ENCODE results near the gene ANKRD26.
"Not testable (repeated sequence)": the region's sequence is repeated elsewhere in the genome, so short reads cannot be mapped to it uniquely, and the experiment has no call there.

Gene ANKRD26

GRCh38 chr10:27088119-27089044 lies 11.9 kb downstream of the ANKRD26 start:
- Histone ChIP-seq H3K36me3 (ENCODE audit: insufficient read depth, low read length) (peaks cover 7% of the 10 kb centered on the region), H3K79me2 (ENCODE audit: control insufficient read depth, insufficient read depth, low read length, unreplicated experiment) (no peaks in the 10 kb centered on the region), H3K27ac (ENCODE audit: low read depth, low read length) (no peak overlapping the region), H3K4me3 (ENCODE audit: low read depth, low read length) (no peak overlapping the region), H3K4me1 (ENCODE audit: control insufficient read depth, insufficient read depth, low read length, unreplicated experiment) (no peaks in the 10 kb centered on the region), H2AFZ (ENCODE audit: low read length, unreplicated experiment) (no peak overlapping the region), H3K27me3 (ENCODE audit: insufficient read depth, low read length) (no peaks in the 10 kb centered on the region)

- H3K27me3 ChIP-seq (ENCODE audit: insufficient read depth, low read length), result no peaks in the 10 kb centered on the region
- no peaks in the 10 kb centered on the region for H3K4me1 ChIP-seq (ENCODE audit: control insufficient read depth, insufficient read depth, low read length, unreplicated experiment)
- peaks cover 29% of the 10 kb centered on the region for H3K36me3 ChIP-seq (ENCODE audit: insufficient read depth, low read length)
- H3K4me3 ChIP-seq (ENCODE audit: low read depth, low read length), result no peak overlapping the region
- H3K79me2 ChIP-seq (ENCODE audit: control insufficient read depth, insufficient read depth, low read length, unreplicated experiment), result peaks cover 26% of the 10 kb centered on the region
- no peak overlapping the region for H3K27ac ChIP-seq (ENCODE audit: low read depth, low read length)
- H2AFZ ChIP-seq (ENCODE audit: low read length, unreplicated experiment), result no peak overlapping the region
These were observed 27.7 kb downstream of the ANKRD26 start for GRCh38 chr10:27072436-27073114.

- no peak overlapping the region for H2AFZ ChIP-seq (ENCODE audit: low read length, unreplicated experiment)
- peaks cover 14% of the 10 kb centered on the region for H3K79me2 ChIP-seq (ENCODE audit: control insufficient read depth, insufficient read depth, low read length, unreplicated experiment)
- no peaks in the 10 kb centered on the region for H3K27me3 ChIP-seq (ENCODE audit: insufficient read depth, low read length)
- H3K4me3 ChIP-seq (ENCODE audit: low read depth, low read length), result no peak overlapping the region
- no peak overlapping the region for H3K27ac ChIP-seq (ENCODE audit: low read depth, low read length)
- H3K36me3 ChIP-seq (ENCODE audit: insufficient read depth, low read length), result peaks cover 8% of the 10 kb centered on the region; the same call in 1 of the 2 replicates
- no peaks in the 10 kb centered on the region for H3K4me1 ChIP-seq (ENCODE audit: control insufficient read depth, insufficient read depth, low read length, unreplicated experiment)
These were observed 31.9 kb downstream of the ANKRD26 start for GRCh38 chr10:27068217-27068891.

- Histone ChIP-seq H3K27me3 (ENCODE audit: insufficient read depth, low read length) (no peaks in the 10 kb centered on the region), H3K4me1 (ENCODE audit: control insufficient read depth, insufficient read depth, low read length, unreplicated experiment) (no peaks in the 10 kb centered on the region), H3K4me3 (ENCODE audit: low read depth, low read length) (no peak overlapping the region), H3K36me3 (ENCODE audit: insufficient read depth, low read length) (peaks cover 6% of the 10 kb centered on the region; the same call in 1 of the 2 replicates), H3K79me2 (ENCODE audit: control insufficient read depth, insufficient read depth, low read length, unreplicated experiment) (peaks cover 5% of the 10 kb centered on the region), H2AFZ (ENCODE audit: low read length, unreplicated experiment) (no peak overlapping the region), H3K27ac (ENCODE audit: low read depth, low read length) (no peak overlapping the region)
These were observed 35.2 kb downstream of the ANKRD26 start for GRCh38 chr10:27065084-27065483.

- peaks cover 5% of the 10 kb centered on the region for H3K36me3 ChIP-seq (ENCODE audit: insufficient read depth, low read length)
- H2AFZ ChIP-seq (ENCODE audit: low read length, unreplicated experiment), result no peak overlapping the region
- no peaks in the 10 kb centered on the region for H3K79me2 ChIP-seq (ENCODE audit: control insufficient read depth, insufficient read depth, low read length, unreplicated experiment)
- no peaks in the 10 kb centered on the region for H3K4me1 ChIP-seq (ENCODE audit: control insufficient read depth, insufficient read depth, low read length, unreplicated experiment)
- no peak overlapping the region for H3K27ac ChIP-seq (ENCODE audit: low read depth, low read length)
- no peaks in the 10 kb centered on the region for H3K27me3 ChIP-seq (ENCODE audit: insufficient read depth, low read length)
- no peak overlapping the region for H3K4me3 ChIP-seq (ENCODE audit: low read depth, low read length)
These were observed 47.6 kb downstream of the ANKRD26 start for GRCh38 chr10:27052656-27053055.

- not testable (repeated sequence) for H3K27me3 ChIP-seq (ENCODE audit: insufficient read depth, low read length); H3K4me3 ChIP-seq (ENCODE audit: low read depth, low read length); H3K36me3 ChIP-seq (ENCODE audit: insufficient read depth, low read length); H3K79me2 ChIP-seq (ENCODE audit: control insufficient read depth, insufficient read depth, low read length, unreplicated experiment); H2AFZ ChIP-seq (ENCODE audit: low read length, unreplicated experiment); H3K27ac ChIP-seq (ENCODE audit: low read depth, low read length); H3K4me1 ChIP-seq (ENCODE audit: control insufficient read depth, insufficient read depth, low read length, unreplicated experiment)
These were observed 55.0 kb downstream of the ANKRD26 start for GRCh38 chr10:27045247-27045646.

GRCh38 chr10:27041196-27041595 lies 59.1 kb downstream of the ANKRD26 start:
- Histone ChIP-seq H3K27ac (ENCODE audit: low read depth, low read length) (no peak overlapping the region), H3K4me1 (ENCODE audit: control insufficient read depth, insufficient read depth, low read length, unreplicated experiment) (no peaks in the 10 kb centered on the region), H3K36me3 (ENCODE audit: insufficient read depth, low read length) (peaks cover 18% of the 10 kb centered on the region)

GRCh38 chr10:27038168-27038567 lies 62.1 kb downstream of the ANKRD26 start:
- Histone ChIP-seq H3K4me1 (ENCODE audit: control insufficient read depth, insufficient read depth, low read length, unreplicated experiment) (no peaks in the 10 kb centered on the region), H3K4me3 (ENCODE audit: low read depth, low read length) (no peak overlapping the region), H2AFZ (ENCODE audit: low read length, unreplicated experiment) (no peak overlapping the region), H3K27me3 (ENCODE audit: insufficient read depth, low read length) (no peaks in the 10 kb centered on the region), H3K36me3 (ENCODE audit: insufficient read depth, low read length) (peaks cover 12% of the 10 kb centered on the region), H3K79me2 (ENCODE audit: control insufficient read depth, insufficient read depth, low read length, unreplicated experiment) (no peaks in the 10 kb centered on the region), H3K27ac (ENCODE audit: low read depth, low read length) (no peak overlapping the region)

More at GRCh38 chr10:27041196-27041595, 59.1 kb downstream of the ANKRD26 start:
- no peaks in the 10 kb centered on the region for H3K27me3 ChIP-seq (ENCODE audit: insufficient read depth, low read length)
- no peaks in the 10 kb centered on the region for H3K79me2 ChIP-seq (ENCODE audit: control insufficient read depth, insufficient read depth, low read length, unreplicated experiment)
- H3K4me3 ChIP-seq (ENCODE audit: low read depth, low read length), result no peak overlapping the region
- H2AFZ ChIP-seq (ENCODE audit: low read length, unreplicated experiment), result no peak overlapping the region

GRCh38 chr10:27035163-27035562 lies 65.1 kb downstream of the ANKRD26 start:
- no peaks in the 10 kb centered on the region for H3K4me1 ChIP-seq (ENCODE audit: control insufficient read depth, insufficient read depth, low read length, unreplicated experiment)
- H3K36me3 ChIP-seq (ENCODE audit: insufficient read depth, low read length), result peaks cover 11% of the 10 kb centered on the region
- no peak overlapping the region for H2AFZ ChIP-seq (ENCODE audit: low read length, unreplicated experiment)
- H3K79me2 ChIP-seq (ENCODE audit: control insufficient read depth, insufficient read depth, low read length, unreplicated experiment), result no peaks in the 10 kb centered on the region
- no peak overlapping the region for H3K4me3 ChIP-seq (ENCODE audit: low read depth, low read length)
- no peak overlapping the region for H3K27ac ChIP-seq (ENCODE audit: low read depth, low read length)
- H3K27me3 ChIP-seq (ENCODE audit: insufficient read depth, low read length), result no peaks in the 10 kb centered on the region

GRCh38 chr10:27030060-27030459 lies 70.2 kb downstream of the ANKRD26 start:
- Histone ChIP-seq H2AFZ (ENCODE audit: low read length, unreplicated experiment) (no peak overlapping the region), H3K27ac (ENCODE audit: low read depth, low read length) (no peak overlapping the region), H3K27me3 (ENCODE audit: insufficient read depth, low read length) (no peaks in the 10 kb centered on the region), H3K4me1 (ENCODE audit: control insufficient read depth, insufficient read depth, low read length, unreplicated experiment) (no peaks in the 10 kb centered on the region), H3K36me3 (ENCODE audit: insufficient read depth, low read length) (peaks cover 5% of the 10 kb centered on the region; the same call in 1 of the 2 replicates), H3K4me3 (ENCODE audit: low read depth, low read length) (no peak overlapping the region), H3K79me2 (ENCODE audit: control insufficient read depth, insufficient read depth, low read length, unreplicated experiment) (no peaks in the 10 kb centered on the region)
